ENCODE measurements around the gene TPSD1.

The TPSD1 gene

GRCh38 chr16:1258906-1259759, 3.3 kb downstream of the TPSD1 start:
- no peak overlapping the region for H3K4me3 ChIP-seq (ENCODE audit: insufficient read depth, low read length, poor library complexity, severe bottlenecking)
- no peak overlapping the region for H2AFZ ChIP-seq (ENCODE audit: low read depth, low read length, severe bottlenecking)

GRCh38 chr16:1259760-1260068, 3.8 kb downstream of the TPSD1 start:
- no peaks in the 10 kb centered on the region for H3K79me2 ChIP-seq (ENCODE audit: insufficient read depth, low read length)
- H3K27me3 ChIP-seq (ENCODE audit: low read length), result no peaks in the 10 kb centered on the region
- no peak overlapping the region for H3K4me3 ChIP-seq (ENCODE audit: insufficient read depth, low read length, poor library complexity, severe bottlenecking)
- H3K4me2 ChIP-seq (ENCODE audit: low read depth, low read length, poor library complexity, severe bottlenecking), result no peak overlapping the region
- no peak overlapping the region for H2AFZ ChIP-seq (ENCODE audit: low read depth, low read length, severe bottlenecking)
- no peaks in the 10 kb centered on the region for H3K36me3 ChIP-seq (ENCODE audit: low read length)
- no peaks in the 10 kb centered on the region for H4K20me1 ChIP-seq (ENCODE audit: low read depth, low read length)
- no peak for TF ChIP-seq CTCF (IDR thresholded peaks at IDR 0.05; ENCODE audit: insufficient read depth, low read length, poor library complexity, severe bottlenecking)
- TF ChIP-seq EZH2phosphoT487 (conservative IDR thresholded peaks at IDR 0.05; ENCODE audit: low read length), result no peak
- H3K9me2 ChIP-seq (replicated peaks; ENCODE audit: insufficient read depth, low read length), result no peaks in the 10 kb centered on the region
- no peak overlapping the region for H3K27ac ChIP-seq (ENCODE audit: low read depth, low read length)
- 0 out of 2 replicates have a peak, but pooled peaks cover 6% of the 10 kb centered on the region for H3K9me3 ChIP-seq (ENCODE audit: insufficient read depth, low read length)
- H3K9ac ChIP-seq (ENCODE audit: low read length), result no peak overlapping the region
- no peaks in the 10 kb centered on the region for H3F3A ChIP-seq (ENCODE audit: insufficient read depth)

More at GRCh38 chr16:1258906-1259759, 3.3 kb downstream of the TPSD1 start:
- H3K27me3 ChIP-seq (ENCODE audit: low read length), result no peaks in the 10 kb centered on the region
- TF ChIP-seq EZH2phosphoT487 (conservative IDR thresholded peaks at IDR 0.05; ENCODE audit: low read length), result no peak
- no peak for TF ChIP-seq CTCF (IDR thresholded peaks at IDR 0.05; ENCODE audit: insufficient read depth, low read length, poor library complexity, severe bottlenecking)
- no peaks in the 10 kb centered on the region for H3F3A ChIP-seq (ENCODE audit: insufficient read depth)
- no peak overlapping the region for H3K9ac ChIP-seq (ENCODE audit: low read length)
- no peak overlapping the region for H3K27ac ChIP-seq (ENCODE audit: low read depth, low read length)
- no peaks in the 10 kb centered on the region for H3K36me3 ChIP-seq (ENCODE audit: low read length)
- no peaks in the 10 kb centered on the region for H3K9me2 ChIP-seq (replicated peaks; ENCODE audit: insufficient read depth, low read length)
- H3K9me3 ChIP-seq (ENCODE audit: insufficient read depth, low read length), result 0 out of 2 replicates have a peak, but pooled peaks cover under 1% of the 10 kb centered on the region
- no peaks in the 10 kb centered on the region for H4K20me1 ChIP-seq (ENCODE audit: low read depth, low read length)
- H3K4me2 ChIP-seq (ENCODE audit: low read depth, low read length, poor library complexity, severe bottlenecking), result no peak overlapping the region
- H3K79me2 ChIP-seq (ENCODE audit: insufficient read depth, low read length), result no peaks in the 10 kb centered on the region

- Histone ChIP-seq H4K20me1 (ENCODE audit: low read depth, low read length) (no peaks in the 10 kb centered on the region), H3F3A (ENCODE audit: insufficient read depth) (no peaks in the 10 kb centered on the region), H3K9me3 (ENCODE audit: insufficient read depth, low read length) (0 out of 2 replicates have a peak, but pooled peaks cover 9% of the 10 kb centered on the region), H3K4me2 (ENCODE audit: low read depth, low read length, poor library complexity, severe bottlenecking) (no peak overlapping the region), H3K27ac (ENCODE audit: low read depth, low read length) (no peak overlapping the region), H2AFZ (ENCODE audit: low read depth, low read length, severe bottlenecking) (no peak overlapping the region), H3K36me3 (ENCODE audit: low read length) (no peaks in the 10 kb centered on the region), H3K9ac (ENCODE audit: low read length) (no peak overlapping the region), H3K9me2 (replicated peaks; ENCODE audit: insufficient read depth, low read length) (no peaks in the 10 kb centered on the region), H3K79me2 (ENCODE audit: insufficient read depth, low read length) (no peaks in the 10 kb centered on the region), H3K27me3 (ENCODE audit: low read length) (no peaks in the 10 kb centered on the region), H3K4me3 (ENCODE audit: insufficient read depth, low read length, poor library complexity, severe bottlenecking) (no peak overlapping the region)
- no peak for TF ChIP-seq EZH2phosphoT487 (conservative IDR thresholded peaks at IDR 0.05; ENCODE audit: low read length)
- no peak for TF ChIP-seq CTCF (IDR thresholded peaks at IDR 0.05; ENCODE audit: insufficient read depth, low read length, poor library complexity, severe bottlenecking)
Observed at GRCh38 chr16:1260101-1260680, 4.3 kb downstream of the TPSD1 start.

Data from SU-DHL-6 (cell line).